K562 (cell line): Measurements from ENCODE around the gene E2F3. TPM values are rescaled to one million over a fixed set of nuclear protein-coding genes. Genes with fewer than 3 reads are reported as not detected.

Experiments used
- CAMTA2 ChIP-seq: fragments of 250-450 bp; sonication (Bioruptor Pico); conservative IDR thresholded peaks from 2 replicates; pipeline ENCODE4 v1.5.1; 2022
- E2F6 ChIP-seq, 2 experiments: IDR thresholded peaks; 2 replicates each; pipeline ENCODE4 v1.6.1; 2011; ENCODE audit warnings: borderline replicate concordance in 1 of 2, control low read depth in 1 of 2, low read depth in 1 of 2, low read length in 1 of 2, mild to moderate bottlenecking in 1 of 2, mixed read lengths in 1 of 2, moderate library complexity in 1 of 2; ENCODE audit not compliant: insufficient read depth in 1 of 2, insufficient read length in 1 of 2, poor library complexity in 1 of 2, severe bottlenecking in 1 of 2; ENCODE audit errors: extremely low read depth in 1 of 2
- ETV5 ChIP-seq: sonication (generic); formaldehyde crosslinking; IDR thresholded peaks from 2 replicates; pipeline ENCODE4 v1.4.0; 2020; ENCODE audit warnings: low read depth, mild to moderate bottlenecking, missing genetic modification reagents
- FOXP4 ChIP-seq: sonication (generic); formaldehyde crosslinking; IDR thresholded peaks from 2 replicates; pipeline ENCODE4 v1.8.0; 2022; ENCODE audit warnings: mild to moderate bottlenecking, missing genetic modification reagents, borderline replicate concordance
- NFRKB ChIP-seq: fragments of 450-650 bp; IDR thresholded peaks from 2 replicates; pipeline ENCODE4 v1.6.1; 2016; ENCODE audit warnings: low read depth
- TSHZ1 ChIP-seq: fragments of 250-450 bp; sonication (Bioruptor Pico); IDR thresholded peaks from 2 replicates; pipeline ENCODE4 v1.4.0; 2020; ENCODE audit warnings: mild to moderate bottlenecking, moderate library complexity
- ZBTB26 ChIP-seq: fragments of 450-650 bp; formaldehyde crosslinking; IDR thresholded peaks from 2 replicates; pipeline ENCODE4 v1.4.0; 2022; ENCODE audit warnings: missing genetic modification characterization
- ZNF274 ChIP-seq: IDR thresholded peaks from 2 replicates; pipeline ENCODE4 v1.6.1; 2011; ENCODE audit warnings: low read depth, mild to moderate bottlenecking, low read length, moderate library complexity, borderline replicate concordance
- polyA plus RNA-seq, 8 experiments: library from polyadenylated mRNA; depleted of rRNA in 4 of 8; stranded (reverse) in 5 of 8; unstranded in 3 of 8; fragments of >200 nt; fragmentation: Nextera tagmentation in 2 of 8; fragmentation: Illumina TruSeq in 1 of 8; extraction: Ambion mirVana in 2 of 8; extraction: Trizol in 1 of 8; gene quantifications; 2 replicates each; pipeline versions ENCODE4 v1.2.1 to v1.2.3, GENCODE V29; 2011 to 2014; ENCODE audit warnings: inconsistent platforms in 1 of 8, missing spikeins in 1 of 8
- total RNA-seq, 7 experiments: library from RNA; depleted of rRNA in 6 of 7; stranded (reverse); fragments of >200 nt in 6 of 7; fragmentation: Illumina TruSeq in 2 of 7; extraction: Trizol in 2 of 7; gene quantifications; 2 replicates each; pipeline versions ENCODE4 v1.2.1 to v1.2.3, GENCODE V29; 2011 to 2021; ENCODE audit warnings: low replicate concordance in 1 of 7

Gene E2F3
- total and polyA plus RNA-seq, 9 of the 15 experiments (the other 6 are each of a cell fraction or from before 2014, with no cell fraction given), result 11.1 to 44.7 (median 27.2) TPM

- TF ChIP-seq TSHZ1 (CRISPR knock-in tag) (no peak), ETV5 (CRISPR knock-in tag) (no peak), E2F6 (IDR thresholded peaks at IDR 0.05; ENCODE audit: borderline replicate concordance in 1 of 2, extremely low read depth in 1 of 2, insufficient read depth in 1 of 2, insufficient read length in 1 of 2, low read depth in 1 of 2, low read length in 1 of 2, poor library complexity in 1 of 2, severe bottlenecking in 1 of 2) (no peak), ZBTB26 (CRISPR knock-in tag) (peak; percentile 58; the same call in 1 of the 2 replicates), FOXP4 (CRISPR knock-in tag) (no peak), NFRKB (peak; percentile 43), CAMTA2 (CRISPR knock-in tag) (no peak), ZNF274 (peak; percentile 25; the same call in 1 of the 2 replicates)
- TF ChIP-seq, all 486 proteins: peak for 33
These were observed 338 bp downstream of the E2F3 start (continued) for GRCh38 chr6:20402092-20402341.
